ENCODE results near the gene DNAI7.

Gene DNAI7

GRCh38 chr12:25135531-25136154, 59.3 kb downstream of the DNAI7 start:
- no peak for TF ChIP-seq POLR2A (IDR thresholded peaks at IDR 0.05; ENCODE audit: low read depth, low read length)
- no peak for FAIRE-seq
- DNase-seq (ENCODE audit: insufficient read length, low spot score): no peak

- no peak for TF ChIP-seq POLR2A (IDR thresholded peaks at IDR 0.05; ENCODE audit: low read depth, low read length)
- FAIRE-seq: no peak
Measured at GRCh38 chr12:25131270-25131669, 63.7 kb downstream of the DNAI7 start.

GRCh38 chr12:25130741-25131188, 64.2 kb downstream of the DNAI7 start:
- FAIRE-seq: no peak
- no peak for TF ChIP-seq POLR2A (IDR thresholded peaks at IDR 0.05; ENCODE audit: low read depth, low read length)
- DNase-seq (ENCODE audit: insufficient read length, low spot score): no peak

More at GRCh38 chr12:25131270-25131669, 63.7 kb downstream of the DNAI7 start:
- no peak for DNase-seq (ENCODE audit: insufficient read length, low spot score)

- TF ChIP-seq POLR2A (IDR thresholded peaks at IDR 0.05; ENCODE audit: low read depth, low read length): no peak
- FAIRE-seq: no peak
- DNase-seq (ENCODE audit: insufficient read length, low spot score): no peak
Measured at GRCh38 chr12:25126746-25127145, 68.2 kb downstream of the DNAI7 start.

GRCh38 chr12:25126101-25126500, 68.9 kb downstream of the DNAI7 start:
- no peak for DNase-seq (ENCODE audit: insufficient read length, low spot score)
- no peak for TF ChIP-seq POLR2A (IDR thresholded peaks at IDR 0.05; ENCODE audit: low read depth, low read length)
- no peak for FAIRE-seq

GRCh38 chr12:25124493-25124892, 70.5 kb downstream of the DNAI7 start:
- no peak for TF ChIP-seq POLR2A (IDR thresholded peaks at IDR 0.05; ENCODE audit: low read depth, low read length)
- DNase-seq (ENCODE audit: insufficient read length, low spot score) (no peak), FAIRE-seq (no peak)

- no peak for TF ChIP-seq POLR2A (IDR thresholded peaks at IDR 0.05; ENCODE audit: low read depth, low read length)
- FAIRE-seq (no peak), DNase-seq (ENCODE audit: insufficient read length, low spot score) (no peak)
Measured at GRCh38 chr12:25123126-25123525, 71.8 kb downstream of the DNAI7 start.

- DNase-seq (ENCODE audit: insufficient read length, low spot score) (no peak), FAIRE-seq (no peak)
- TF ChIP-seq POLR2A (IDR thresholded peaks at IDR 0.05; ENCODE audit: low read depth, low read length): no peak
Measured at GRCh38 chr12:25121916-25122315, 73.0 kb downstream of the DNAI7 start.

GRCh38 chr12:25121110-25121509, 73.8 kb downstream of the DNAI7 start:
- FAIRE-seq: no peak
- no peak for DNase-seq (ENCODE audit: insufficient read length, low spot score)
- no peak for TF ChIP-seq POLR2A (IDR thresholded peaks at IDR 0.05; ENCODE audit: low read depth, low read length)

GRCh38 chr12:25119020-25119419, 75.9 kb downstream of the DNAI7 start:
- no peak for DNase-seq (ENCODE audit: insufficient read length, low spot score)
- FAIRE-seq: no peak
- no peak for TF ChIP-seq POLR2A (IDR thresholded peaks at IDR 0.05; ENCODE audit: low read depth, low read length)

GRCh38 chr12:25115677-25116076, 79.3 kb downstream of the DNAI7 start:
- FAIRE-seq (no peak), DNase-seq (ENCODE audit: insufficient read length, low spot score) (no peak)
- no peak for TF ChIP-seq POLR2A (IDR thresholded peaks at IDR 0.05; ENCODE audit: low read depth, low read length)

- DNase-seq (ENCODE audit: insufficient read length, low spot score) (no peak), FAIRE-seq (no peak)
- TF ChIP-seq POLR2A (IDR thresholded peaks at IDR 0.05; ENCODE audit: low read depth, low read length): no peak
Measured at GRCh38 chr12:25113651-25114050, 81.3 kb downstream of the DNAI7 start.

GRCh38 chr12:25110260-25110659, 84.7 kb downstream of the DNAI7 start:
- TF ChIP-seq POLR2A (IDR thresholded peaks at IDR 0.05; ENCODE audit: low read depth, low read length): no peak
- no peak for FAIRE-seq
- no peak for DNase-seq (ENCODE audit: insufficient read length, low spot score)

- FAIRE-seq: no peak
- no peak for DNase-seq (ENCODE audit: insufficient read length, low spot score)
- no peak for TF ChIP-seq POLR2A (IDR thresholded peaks at IDR 0.05; ENCODE audit: low read depth, low read length)
Measured at GRCh38 chr12:25107920-25108319, 87.0 kb downstream of the DNAI7 start.

GRCh38 chr12:25106818-25107217, 88.1 kb downstream of the DNAI7 start:
- FAIRE-seq (no peak), DNase-seq (ENCODE audit: insufficient read length, low spot score) (no peak)
- TF ChIP-seq POLR2A (IDR thresholded peaks at IDR 0.05; ENCODE audit: low read depth, low read length): no peak

- FAIRE-seq: no peak
- no peak for TF ChIP-seq POLR2A (IDR thresholded peaks at IDR 0.05; ENCODE audit: low read depth, low read length)
- DNase-seq (ENCODE audit: insufficient read length, low spot score): no peak
Measured at GRCh38 chr12:25102402-25102801, 92.6 kb downstream of the DNAI7 start.
